ENCODE data around the gene RAMACL. TPM values are rescaled to one million over a fixed set of nuclear protein-coding genes. Genes with fewer than 3 reads are reported as not detected.

The RAMACL gene
- total and polyA plus RNA-seq, 2 of the 4 experiments (the other 2 are of a cell fraction): 0.46 to 0.90 TPM

GRCh38 chr6:166541876-166542579, 44.5 kb downstream of the RAMACL start:
- WGBS, 2 experiments (ENCODE audit: extremely low coverage in 2 of 2, insufficient read length in 1 of 2): 50% methylated on average over 1 of the region's 12 CpGs; no CpG with 5 or more reads in 1 of the 2 experiments
- peaks cover 17% of the 10 kb centered on the region; the same call in 1 of the 2 replicates for H4K20me1 ChIP-seq (ENCODE audit: insufficient read depth, low read length)
- H2AK5ac ChIP-seq (ENCODE audit: low read depth, low read length): no peak overlapping the region
- dilution Hi-C loops (cut with HindIII; ENCODE audit: low sequenced_read_pairs, unreplicated experiment) (no loop called here), in situ Hi-C loops (cut with MboI; ENCODE audit: low sequenced_read_pairs) (no loop called here), intact Hi-C loops (cut with micrococcal nuclease) (no loop called here)
- no peak overlapping the region for H2BK5ac ChIP-seq (ENCODE audit: low read depth, low read length, poor library complexity, severe bottlenecking)
- H2AK9ac ChIP-seq (replicated peaks; ENCODE audit: low read depth, low read length, poor library complexity): no peak overlapping the region
- H3K4me2 ChIP-seq (ENCODE audit: low read depth, low read length): no peak overlapping the region
- ATAC-seq (ENCODE audit: low read depth) (peak; percentile 69), DNase-seq (peak; percentile 21)
- no peak overlapping the region for H4K8ac ChIP-seq (ENCODE audit: low read depth in 2 of 2, low read length in 2 of 2)
- H3K27ac ChIP-seq (ENCODE audit: insufficient read depth, low read length): no peak overlapping the region
- H2BK15ac ChIP-seq (ENCODE audit: low read depth, low read length): no peak overlapping the region
- H3K79me1 ChIP-seq (ENCODE audit: low read depth in 1 of 2, low read length in 2 of 2): peaks cover 13 to 31% of the 10 kb centered on the region in 2 experiments; a peak in 3 of 4 replicates
- H3K4ac ChIP-seq (ENCODE audit: low read depth, low read length): no peak overlapping the region
- POLR2A ChIA-PET (ENCODE audit: unreplicated experiment): interaction anchor here (0.6 kb wide), 1 partner anchor 22 kb away, joined by 3 read pairs; no protein-coding TSS in a partner anchor
- no peak overlapping the region for H3K23ac ChIP-seq (ENCODE audit: low read depth, low read length)
- CTCF ChIA-PET: no interaction called here
- no peak overlapping the region for H3K14ac ChIP-seq (replicated peaks; ENCODE audit: low read depth, low read length)
- H3K18ac ChIP-seq (ENCODE audit: low read depth, low read length): no peak overlapping the region
- H2AFZ ChIP-seq (replicated peaks; ENCODE audit: low read length, poor library complexity): no peak overlapping the region
- no peak overlapping the region for H4K91ac ChIP-seq (ENCODE audit: insufficient read depth, low read depth, low read length)
- TF ChIP-seq POLR2A (IDR thresholded peaks at IDR 0.05; ENCODE audit: low read depth, low read length): no peak
- no peak for TF ChIP-seq RFX5 (IDR thresholded peaks at IDR 0.05; ENCODE audit: low read depth, low read length)
- no peak for TF ChIP-seq MAFK (IDR thresholded peaks at IDR 0.05; ENCODE audit: low read depth, low read length)
- TF ChIP-seq RCOR1 (IDR thresholded peaks at IDR 0.05; ENCODE audit: insufficient replicate concordance, low read length): no peak
- no peak for TF ChIP-seq CEBPB (IDR thresholded peaks at IDR 0.05; ENCODE audit: low read depth, low read length)
- TF ChIP-seq SMC3 (IDR thresholded peaks at IDR 0.05; ENCODE audit: low read depth, low read length): no peak
- TF ChIP-seq BHLHE40 (IDR thresholded peaks at IDR 0.05; ENCODE audit: low read depth, low read length): no peak
- TF ChIP-seq MAZ (IDR thresholded peaks at IDR 0.05; ENCODE audit: borderline replicate concordance, low read depth, low read length): no peak
- no peak for TF ChIP-seq ELK1 (IDR thresholded peaks at IDR 0.05; ENCODE audit: borderline replicate concordance, low read depth, low read length)
- H2BK120ac ChIP-seq (ENCODE audit: low read depth, low read length): no peak overlapping the region
- H3K56ac ChIP-seq (ENCODE audit: extremely low read depth, insufficient read depth, low read length): no peak overlapping the region
- peaks cover 5% of the 10 kb centered on the region; the same call in 1 of the 2 replicates for H3K4me1 ChIP-seq (ENCODE audit: control insufficient read depth, insufficient read depth, low read length)
- H3K9ac ChIP-seq (ENCODE audit: low read depth, low read length): no peak overlapping the region
- peaks cover 17% of the 10 kb centered on the region for H3K36me3 ChIP-seq (ENCODE audit: control insufficient read depth, insufficient read depth, low read length)
- H3K4me3 ChIP-seq (ENCODE audit: insufficient read depth, low read depth, low read length): no peak overlapping the region
- H3K9me1 ChIP-seq (ENCODE audit: insufficient read depth, low read length): peaks cover 12% of the 10 kb centered on the region; the same call in 1 of the 2 replicates
- no peaks in the 10 kb centered on the region for H3K27me3 ChIP-seq (ENCODE audit: control insufficient read depth, insufficient read depth, low read length)
- no TSS peak for BruUV-seq (replicated peaks)
- no peaks in the 10 kb centered on the region for H3K9me3 ChIP-seq (ENCODE audit: control insufficient read depth, insufficient read depth, low read length)
- H4K5ac ChIP-seq (ENCODE audit: low read depth, low read length): no peak overlapping the region
- H2BK20ac ChIP-seq (ENCODE audit: low read depth, low read length): no peak overlapping the region

Measured in IMR-90 (cell line).